Loucy (cell line): Measurements from ENCODE around the gene CEACAM21.

Experiments used
- EZH2phosphoT487 ChIP-seq: fragments of 200-600 bp; IDR thresholded peaks from 2 replicates; pipeline ENCODE4 v1.6.1; 2018; ENCODE audit warnings: antibody characterized with exemption, mild to moderate bottlenecking, moderate library complexity, borderline replicate concordance
- TF ChIP-seq, protein P1 (sequence below): fragments of 200-600 bp; sonication (generic); conservative IDR thresholded peaks from 2 replicates; pipeline ENCODE4 v1.5.1; 2014; ENCODE audit warnings: mild to moderate bottlenecking, antibody characterized with exemption, low read length

- TF ChIP-seq, protein P1, sequence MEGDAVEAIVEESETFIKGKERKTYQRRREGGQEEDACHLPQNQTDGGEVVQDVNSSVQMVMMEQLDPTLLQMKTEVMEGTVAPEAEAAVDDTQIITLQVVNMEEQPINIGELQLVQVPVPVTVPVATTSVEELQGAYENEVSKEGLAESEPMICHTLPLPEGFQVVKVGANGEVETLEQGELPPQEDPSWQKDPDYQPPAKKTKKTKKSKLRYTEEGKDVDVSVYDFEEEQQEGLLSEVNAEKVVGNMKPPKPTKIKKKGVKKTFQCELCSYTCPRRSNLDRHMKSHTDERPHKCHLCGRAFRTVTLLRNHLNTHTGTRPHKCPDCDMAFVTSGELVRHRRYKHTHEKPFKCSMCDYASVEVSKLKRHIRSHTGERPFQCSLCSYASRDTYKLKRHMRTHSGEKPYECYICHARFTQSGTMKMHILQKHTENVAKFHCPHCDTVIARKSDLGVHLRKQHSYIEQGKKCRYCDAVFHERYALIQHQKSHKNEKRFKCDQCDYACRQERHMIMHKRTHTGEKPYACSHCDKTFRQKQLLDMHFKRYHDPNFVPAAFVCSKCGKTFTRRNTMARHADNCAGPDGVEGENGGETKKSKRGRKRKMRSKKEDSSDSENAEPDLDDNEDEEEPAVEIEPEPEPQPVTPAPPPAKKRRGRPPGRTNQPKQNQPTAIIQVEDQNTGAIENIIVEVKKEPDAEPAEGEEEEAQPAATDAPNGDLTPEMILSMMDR = no peak
- no peak for TF ChIP-seq EZH2phosphoT487
Measured at GRCh38 chr19:41606215-41606837, 30.4 kb downstream of the CEACAM21 start.
